Nephron (organoid): ENCODE results near the gene PRMT2.
"Not testable (repeated sequence)": the region's sequence is repeated elsewhere in the genome, so short reads cannot be mapped to it uniquely, and the experiment has no call there.

Experiments used
- H3K27ac Mint-ChIP-seq, 3 experiments: 2 replicates each; pipeline ENCODE4 v1.8.0; 2020; ENCODE audit warnings: mixed read lengths in 3 of 3, mild to moderate bottlenecking in 2 of 3, moderate library complexity in 1 of 3
- H3K27me3 Mint-ChIP-seq: 2 replicates; pipeline ENCODE4 v1.8.0; 2021; ENCODE audit warnings: low read depth, mild to moderate bottlenecking, moderate library complexity, mixed read lengths
- H3K36me3 Mint-ChIP-seq: 2 replicates; pipeline ENCODE4 v1.8.0; 2020; ENCODE audit warnings: low read depth, mixed read lengths
- H3K4me1 Mint-ChIP-seq: 2 replicates; pipeline ENCODE4 v1.8.0; 2020; ENCODE audit warnings: mixed read lengths
- H3K4me3 Mint-ChIP-seq, 3 experiments: 2 replicates each; pipeline ENCODE4 v1.8.0; 2020; ENCODE audit warnings: mild to moderate bottlenecking in 3 of 3, mixed read lengths in 3 of 3, moderate library complexity in 2 of 3
- H3K9me3 Mint-ChIP-seq: 2 replicates; pipeline ENCODE4 v1.8.0; 2020; ENCODE audit warnings: mixed read lengths
- TF ChIP-seq, protein P1 (sequence below), 3 experiments: fragments of 200-600 bp; sonication (generic); IDR thresholded peaks; one replicate each; pipeline ENCODE4 v1.5.0; 2021; ENCODE audit warnings: antibody characterized with exemption in 3 of 3; ENCODE audit not compliant: unreplicated experiment in 3 of 3

PRMT2 gene

GRCh38 chr21:46667741-46668380 lies 32.4 kb downstream of the PRMT2 start:
- Mint-ChIP-seq H3K36me3 (peaks cover 22% of the 10 kb centered on the region), H3K4me3 (peak overlapping the region; percentile 82 to 90 (median 83)), H3K27ac (peak overlapping the region in 1 of 3 experiments; percentile 68), H3K27me3 (no peaks in the 10 kb centered on the region), H3K9me3 (no peaks in the 10 kb centered on the region), H3K4me1 (peaks cover 10% of the 10 kb centered on the region)
- TF ChIP-seq, protein P1, sequence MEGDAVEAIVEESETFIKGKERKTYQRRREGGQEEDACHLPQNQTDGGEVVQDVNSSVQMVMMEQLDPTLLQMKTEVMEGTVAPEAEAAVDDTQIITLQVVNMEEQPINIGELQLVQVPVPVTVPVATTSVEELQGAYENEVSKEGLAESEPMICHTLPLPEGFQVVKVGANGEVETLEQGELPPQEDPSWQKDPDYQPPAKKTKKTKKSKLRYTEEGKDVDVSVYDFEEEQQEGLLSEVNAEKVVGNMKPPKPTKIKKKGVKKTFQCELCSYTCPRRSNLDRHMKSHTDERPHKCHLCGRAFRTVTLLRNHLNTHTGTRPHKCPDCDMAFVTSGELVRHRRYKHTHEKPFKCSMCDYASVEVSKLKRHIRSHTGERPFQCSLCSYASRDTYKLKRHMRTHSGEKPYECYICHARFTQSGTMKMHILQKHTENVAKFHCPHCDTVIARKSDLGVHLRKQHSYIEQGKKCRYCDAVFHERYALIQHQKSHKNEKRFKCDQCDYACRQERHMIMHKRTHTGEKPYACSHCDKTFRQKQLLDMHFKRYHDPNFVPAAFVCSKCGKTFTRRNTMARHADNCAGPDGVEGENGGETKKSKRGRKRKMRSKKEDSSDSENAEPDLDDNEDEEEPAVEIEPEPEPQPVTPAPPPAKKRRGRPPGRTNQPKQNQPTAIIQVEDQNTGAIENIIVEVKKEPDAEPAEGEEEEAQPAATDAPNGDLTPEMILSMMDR (IDR thresholded peaks at IDR 0.05; ENCODE audit: unreplicated experiment in 3 of 3) = no peak

DNA sequence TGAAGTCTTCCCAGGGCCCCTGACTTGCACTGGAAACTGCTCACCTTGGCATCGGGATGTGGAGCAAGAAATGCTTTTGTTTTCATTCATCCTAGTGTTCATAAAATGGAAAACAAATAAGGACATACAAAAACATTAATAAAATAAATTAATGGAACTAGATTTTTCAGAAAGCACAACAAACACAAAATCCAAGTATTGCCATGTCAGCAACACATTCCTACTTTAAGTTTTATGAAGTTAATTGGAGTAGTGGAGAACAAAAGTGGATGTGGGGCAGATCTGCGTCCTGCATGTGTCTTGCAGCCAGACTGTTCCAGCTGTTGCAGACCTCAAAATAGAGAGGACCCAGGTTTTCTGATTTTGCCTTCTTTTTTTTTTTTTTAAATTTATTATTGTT lies 32.9 kb downstream of the PRMT2 start:
- Mint-ChIP-seq H3K27ac (peak overlapping the region in 1 of 3 experiments; percentile 68), H3K9me3 (no peaks in the 10 kb centered on the region), H3K4me1 (peaks cover 13% of the 10 kb centered on the region), H3K36me3 (peaks cover 16% of the 10 kb centered on the region), H3K4me3 (peak overlapping the region; percentile 82 to 90 (median 83)), H3K27me3 (peaks cover 4% of the 10 kb centered on the region)
- TF ChIP-seq, protein P1 (IDR thresholded peaks at IDR 0.05; ENCODE audit: unreplicated experiment in 3 of 3) = no peak

GRCh38 chr21:46668904-46669303 lies 33.4 kb downstream of the PRMT2 start:
- H3K9me3 Mint-ChIP-seq, H3K27ac Mint-ChIP-seq, H3K27me3 Mint-ChIP-seq, H3K4me3 Mint-ChIP-seq: not testable (repeated sequence)
- Mint-ChIP-seq H3K36me3 (peaks cover 11% of the 10 kb centered on the region), H3K4me1 (peaks cover 13% of the 10 kb centered on the region)

GRCh38 chr21:46674430-46675007 lies 39.0 kb downstream of the PRMT2 start:
- Mint-ChIP-seq H3K27me3 (peaks cover 5% of the 10 kb centered on the region), H3K4me3 (peak overlapping the region in 2 of 3 experiments; percentile 13 to 70), H3K27ac (peak overlapping the region; percentile 30 to 84 (median 57)), H3K9me3 (no peaks in the 10 kb centered on the region), H3K36me3 (no peaks in the 10 kb centered on the region), H3K4me1 (peaks cover 31% of the 10 kb centered on the region)
- TF ChIP-seq, protein P1 (IDR thresholded peaks at IDR 0.05; ENCODE audit: unreplicated experiment in 3 of 3) = no peak

- TF ChIP-seq, protein P1 (IDR thresholded peaks at IDR 0.05; ENCODE audit: unreplicated experiment in 3 of 3) = no peak
- Mint-ChIP-seq H3K36me3 (no peaks in the 10 kb centered on the region), H3K4me3 (peak overlapping the region in 1 of 3 experiments; percentile 56)
Observed at GRCh38 chr21:46675595-46676280, 40.3 kb downstream of the PRMT2 start.

DNA sequence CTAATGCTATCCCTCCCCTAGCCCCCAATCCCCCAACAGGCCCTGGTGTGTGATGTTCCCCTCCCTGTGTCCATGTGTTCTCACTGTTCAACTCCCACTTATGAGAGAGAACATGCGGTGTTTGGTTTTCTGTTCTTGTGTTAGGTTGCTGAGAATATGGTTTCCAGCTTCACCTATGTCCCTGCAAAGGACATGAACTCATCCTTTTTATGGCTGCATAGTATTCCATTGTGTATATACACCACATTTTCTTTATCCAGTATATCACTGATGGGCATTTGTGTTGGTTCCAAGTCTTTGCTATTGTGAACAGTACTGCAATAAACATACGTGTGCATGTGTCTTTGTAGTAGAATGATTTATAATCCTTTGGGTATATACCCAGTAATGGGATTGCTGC lies 41.1 kb downstream of the PRMT2 start:
- not testable (repeated sequence) for H3K27me3 Mint-ChIP-seq

More at GRCh38 chr21:46675595-46676280, 40.3 kb downstream of the PRMT2 start:
- H3K9me3 Mint-ChIP-seq = no peaks in the 10 kb centered on the region
- H3K27ac Mint-ChIP-seq = peak overlapping the region; percentile 36 to 74 (median 71)
- H3K27me3 Mint-ChIP-seq = peaks cover 8% of the 10 kb centered on the region
- H3K4me1 Mint-ChIP-seq = peaks cover 30% of the 10 kb centered on the region

GRCh38 chr21:46681593-46681992 lies 46.1 kb downstream of the PRMT2 start:
- H3K9me3 Mint-ChIP-seq, H3K27me3 Mint-ChIP-seq, H3K36me3 Mint-ChIP-seq, H3K4me3 Mint-ChIP-seq: not testable (repeated sequence)
- Mint-ChIP-seq H3K27ac (peak overlapping the region; percentile 12 to 28 (median 16)), H3K4me1 (peaks cover 13% of the 10 kb centered on the region)

More for the DNA sequence above, 41.1 kb downstream of the PRMT2 start:
- H3K9me3 Mint-ChIP-seq, H3K36me3 Mint-ChIP-seq, H3K4me3 Mint-ChIP-seq: not testable (repeated sequence)
- H3K27ac Mint-ChIP-seq = peak overlapping the region in 1 of 3 experiments; percentile 37
- H3K4me1 Mint-ChIP-seq = peaks cover 34% of the 10 kb centered on the region

GRCh38 chr21:46698652-46699051 lies 63.2 kb downstream of the PRMT2 start:
- not testable (repeated sequence) for H3K4me1 Mint-ChIP-seq, H3K27me3 Mint-ChIP-seq, H3K36me3 Mint-ChIP-seq, H3K27ac Mint-ChIP-seq, H3K9me3 Mint-ChIP-seq, H3K4me3 Mint-ChIP-seq

- not testable (repeated sequence) for H3K4me1 Mint-ChIP-seq, H3K9me3 Mint-ChIP-seq, H3K27ac Mint-ChIP-seq, H3K36me3 Mint-ChIP-seq, H3K27me3 Mint-ChIP-seq, H3K4me3 Mint-ChIP-seq
Observed at GRCh38 chr21:46699104-46699503, 63.6 kb downstream of the PRMT2 start.
